ENCODE measurements around the gene CNIH2. TPM values are rescaled to one million over a fixed set of nuclear protein-coding genes. Genes with fewer than 3 reads are reported as not detected.
A peak's percentile ranks its signal among the peaks of the same experiment; 100 is the strongest.
"Not testable (repeated sequence)": the region's sequence is repeated elsewhere in the genome, so short reads cannot be mapped to it uniquely, and the experiment has no call there.

Gene CNIH2
- total RNA-seq, 1 donor from 2014 or later: 0.59 TPM

DNA sequence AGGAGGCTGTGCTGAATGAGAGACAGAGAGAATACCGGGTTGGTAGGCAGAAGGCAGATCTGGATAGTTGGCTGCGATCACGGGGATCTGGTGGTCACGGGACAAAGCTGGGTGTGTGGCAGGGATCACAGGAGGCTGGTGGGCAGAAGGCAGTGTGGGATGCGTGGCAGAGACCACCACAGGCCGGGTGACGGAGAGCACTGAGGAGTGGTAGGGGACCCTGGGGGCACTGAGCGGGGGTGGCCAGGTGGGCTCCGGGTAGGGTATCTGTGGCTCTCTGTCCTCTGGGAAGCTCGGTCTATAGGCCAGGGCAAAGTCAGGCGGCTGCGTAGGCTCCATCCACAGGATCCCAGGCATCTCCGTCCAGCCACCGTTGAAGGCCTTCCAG lies 37.5 kb downstream of the CNIH2 start:
- DNase-seq: no peak

DNA sequence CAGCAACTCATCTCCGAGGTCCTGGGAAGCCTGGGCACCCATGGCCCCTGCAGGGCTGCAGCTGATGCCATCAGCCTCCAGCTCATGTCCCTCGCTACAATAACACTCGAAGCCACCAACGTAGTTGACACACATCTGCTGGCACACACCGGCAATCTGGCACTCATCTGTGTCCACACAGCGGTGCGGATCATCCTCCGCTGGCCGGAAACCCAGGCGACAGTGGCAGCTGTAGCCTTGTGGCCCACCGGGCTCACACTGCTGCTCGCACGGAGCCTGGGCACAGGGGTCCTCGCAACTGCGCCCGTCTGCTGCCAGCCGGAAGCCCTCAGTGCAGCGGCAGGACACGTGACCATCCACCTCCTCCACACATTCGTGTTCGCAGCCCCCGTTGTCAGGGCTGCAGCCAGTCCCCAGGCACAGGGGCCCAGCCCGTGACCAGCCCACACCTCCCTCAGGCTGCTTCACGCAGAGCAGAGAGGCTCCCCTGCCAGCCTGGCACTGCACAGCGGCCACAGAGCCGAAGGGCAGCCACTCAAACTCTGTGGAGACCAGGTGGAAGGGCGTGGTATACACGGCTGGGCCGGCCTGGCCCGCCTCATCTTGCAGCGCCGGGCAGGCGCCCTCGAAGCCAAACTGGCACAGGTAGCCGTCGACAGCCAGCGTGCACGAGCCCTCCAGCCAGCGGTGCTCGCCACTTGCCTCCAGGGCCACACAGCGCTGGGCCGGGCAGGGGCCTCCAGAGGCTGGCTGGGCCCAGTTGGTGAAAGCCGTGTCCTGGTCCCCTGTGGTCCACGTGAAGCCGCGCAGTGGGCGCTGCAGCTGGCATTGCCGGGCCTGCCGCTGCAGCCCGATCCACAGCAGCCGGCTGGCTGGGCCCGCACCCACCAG lies 38.2 kb downstream of the CNIH2 start:
- no peak for DNase-seq

DNA sequence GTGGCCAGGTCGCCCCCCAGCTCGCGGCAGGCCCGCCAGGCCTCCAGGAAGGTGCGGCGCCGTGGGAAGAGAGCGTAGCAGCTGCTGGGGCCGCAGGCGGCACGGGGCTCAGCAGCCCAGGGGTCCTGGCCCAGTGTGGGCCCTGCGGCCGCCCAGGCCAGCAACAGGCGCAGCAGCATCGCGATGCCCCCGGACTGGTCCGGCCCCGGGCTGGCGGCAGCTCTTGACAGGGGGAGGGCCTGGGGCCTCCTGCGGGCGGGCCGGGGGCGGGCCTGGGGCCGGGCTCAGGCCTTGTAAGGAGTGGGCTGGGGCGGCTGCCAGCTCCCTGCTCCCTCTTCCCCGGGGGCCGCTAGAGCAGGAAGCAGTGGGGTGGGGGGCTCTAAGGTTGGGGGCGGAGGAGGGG lies 38.9 kb downstream of the CNIH2 start, which contains the start of gene CD248:
CD248 (minus strand) TSS at position 196 of the 403 bp plus-strand sequence; CDS start at position 179, 17 bp downstream.
- DNase-seq: peak; percentile 79

- peak; percentile 79 for DNase-seq
Observed at GRCh38 chr11:66317322-66317722, 39.3 kb downstream of the CNIH2 start.

DNA sequence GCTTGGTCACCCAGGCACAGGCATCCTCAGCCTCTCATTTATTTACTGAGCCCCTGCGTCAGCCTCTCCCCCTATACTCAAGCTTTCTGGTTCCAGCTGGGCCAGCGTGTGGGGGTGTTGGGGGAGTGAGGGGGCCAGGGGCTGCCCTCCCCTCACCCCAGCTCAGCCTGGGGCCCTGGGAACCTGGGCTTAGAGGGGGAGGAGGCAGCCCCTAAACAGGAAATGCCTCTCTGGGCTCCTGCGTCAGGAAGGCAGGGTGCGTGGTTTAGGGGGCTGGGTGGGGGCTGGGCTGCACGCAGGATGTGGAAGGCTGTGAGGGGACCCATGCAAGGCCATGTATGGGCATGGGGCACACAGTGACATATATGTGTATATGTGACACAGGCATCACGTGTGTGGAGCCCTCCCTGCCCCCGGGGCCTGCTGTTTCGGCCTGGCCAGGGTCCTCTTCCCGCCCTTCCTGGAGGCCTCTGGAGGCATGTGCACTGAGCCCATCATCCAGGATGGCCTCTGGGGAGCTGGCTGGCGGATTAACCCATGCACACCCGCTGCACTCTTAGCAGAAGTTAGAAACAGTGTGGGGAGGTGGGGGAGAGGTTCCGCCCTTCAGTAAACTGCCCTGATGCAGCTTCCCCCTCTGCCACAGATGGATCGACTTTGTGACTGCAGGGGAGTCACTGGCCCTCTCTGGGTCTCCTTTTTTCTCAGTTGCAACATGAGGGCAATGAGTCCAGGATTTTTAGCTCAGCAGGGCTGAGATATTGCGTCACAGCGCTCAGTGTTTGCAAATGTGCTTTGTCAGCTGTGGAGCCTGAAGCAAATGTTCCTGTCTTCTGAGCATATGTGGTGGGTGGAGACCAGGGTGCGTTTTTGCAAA lies 40.0 kb downstream of the CNIH2 start:
- peak; percentile 93 for DNase-seq

GRCh38 chr11:66318600-66318970 lies 40.6 kb downstream of the CNIH2 start:
- DNase-seq: no peak

GRCh38 chr11:66320289-66320688 lies 42.3 kb downstream of the CNIH2 start:
- DNase-seq: not testable (repeated sequence)

- DNase-seq: not testable (repeated sequence)
Observed at GRCh38 chr11:66320748-66321147, 42.8 kb downstream of the CNIH2 start.

DNA sequence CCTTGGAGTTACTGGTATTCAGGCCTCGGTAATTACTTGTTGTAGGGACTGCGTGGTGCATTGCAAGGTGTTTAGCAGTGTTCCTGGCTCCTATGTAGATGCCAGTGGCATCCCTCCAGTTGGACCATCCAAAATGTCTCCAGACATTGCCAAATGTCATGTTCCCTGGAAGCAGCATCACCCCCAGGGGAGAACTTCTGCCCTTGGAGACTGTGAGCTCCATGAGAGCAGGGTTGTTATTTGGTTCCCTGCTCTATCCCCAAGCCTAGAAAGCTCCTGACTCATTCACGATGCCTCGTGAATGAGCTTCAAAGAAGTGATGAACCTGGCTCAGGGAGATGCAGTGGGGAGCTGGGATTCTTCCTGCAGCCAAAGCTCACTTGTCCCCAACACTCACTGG lies 43.6 kb downstream of the CNIH2 start:
- no peak for DNase-seq

DNA sequence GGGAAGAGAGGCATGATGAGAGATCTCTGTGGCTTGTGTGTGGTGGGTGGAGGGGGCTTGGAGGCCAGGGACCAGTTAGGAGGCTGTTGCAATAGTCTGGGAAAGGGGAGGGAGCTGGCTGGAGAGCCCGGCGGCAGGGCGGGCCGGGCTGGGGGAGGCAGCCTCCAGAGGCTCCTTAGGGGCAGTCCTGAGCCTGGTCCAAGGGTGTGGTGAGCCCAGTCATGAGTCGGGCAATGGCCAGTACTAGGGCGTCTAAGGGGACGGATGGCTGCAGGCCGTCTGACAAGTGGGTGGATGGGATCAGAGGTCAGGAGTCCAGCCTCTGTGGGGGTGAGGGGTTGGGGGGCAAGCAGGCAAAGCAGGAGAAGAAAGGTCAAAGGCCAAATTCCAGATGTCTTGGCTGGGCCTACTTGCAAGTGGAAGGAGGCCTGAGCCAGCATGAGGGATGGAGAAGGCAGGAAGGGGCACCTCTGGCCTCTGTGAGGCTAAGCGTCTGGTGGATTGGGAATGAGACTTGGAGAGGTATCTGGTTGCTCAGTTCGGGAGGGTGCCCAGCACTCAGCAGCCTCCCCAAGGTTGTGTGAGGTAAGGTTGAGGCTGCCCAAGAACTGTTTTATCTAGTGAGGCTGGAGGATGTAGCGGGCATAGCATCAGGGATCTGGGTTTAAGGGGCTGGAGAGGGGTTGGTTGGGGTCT lies 44.9 kb downstream of the CNIH2 start:
- peak; percentile 20 for DNase-seq

GRCh38 chr11:66323684-66324083 lies 45.7 kb downstream of the CNIH2 start:
- DNase-seq: no peak

DNA sequence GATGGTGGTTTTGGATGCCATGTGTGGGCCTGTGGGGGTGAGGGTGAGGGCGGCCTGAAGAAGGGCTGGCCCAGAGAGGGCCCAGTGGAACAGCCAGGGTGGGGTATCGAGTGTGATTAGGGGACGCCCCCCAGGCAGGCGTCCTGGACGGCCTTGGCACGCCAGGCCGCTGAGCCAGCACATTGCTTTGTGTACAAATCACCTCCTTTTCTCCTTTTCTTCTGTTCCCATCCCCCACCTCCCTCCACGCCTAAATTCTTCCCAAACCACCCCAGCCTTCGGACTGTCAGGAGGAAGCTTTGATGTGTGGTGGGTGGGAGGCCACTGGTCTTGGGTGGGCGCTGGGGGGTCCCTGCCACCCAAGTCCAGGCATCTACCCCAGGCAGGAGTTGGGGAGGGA lies 46.7 kb downstream of the CNIH2 start:
- no peak for DNase-seq

GRCh38 chr11:66325263-66325671 lies 47.3 kb downstream of the CNIH2 start:
- no peak for DNase-seq

GRCh38 chr11:66326261-66327111 lies 48.5 kb downstream of the CNIH2 start:
- DNase-seq: peak; percentile 67

DNA sequence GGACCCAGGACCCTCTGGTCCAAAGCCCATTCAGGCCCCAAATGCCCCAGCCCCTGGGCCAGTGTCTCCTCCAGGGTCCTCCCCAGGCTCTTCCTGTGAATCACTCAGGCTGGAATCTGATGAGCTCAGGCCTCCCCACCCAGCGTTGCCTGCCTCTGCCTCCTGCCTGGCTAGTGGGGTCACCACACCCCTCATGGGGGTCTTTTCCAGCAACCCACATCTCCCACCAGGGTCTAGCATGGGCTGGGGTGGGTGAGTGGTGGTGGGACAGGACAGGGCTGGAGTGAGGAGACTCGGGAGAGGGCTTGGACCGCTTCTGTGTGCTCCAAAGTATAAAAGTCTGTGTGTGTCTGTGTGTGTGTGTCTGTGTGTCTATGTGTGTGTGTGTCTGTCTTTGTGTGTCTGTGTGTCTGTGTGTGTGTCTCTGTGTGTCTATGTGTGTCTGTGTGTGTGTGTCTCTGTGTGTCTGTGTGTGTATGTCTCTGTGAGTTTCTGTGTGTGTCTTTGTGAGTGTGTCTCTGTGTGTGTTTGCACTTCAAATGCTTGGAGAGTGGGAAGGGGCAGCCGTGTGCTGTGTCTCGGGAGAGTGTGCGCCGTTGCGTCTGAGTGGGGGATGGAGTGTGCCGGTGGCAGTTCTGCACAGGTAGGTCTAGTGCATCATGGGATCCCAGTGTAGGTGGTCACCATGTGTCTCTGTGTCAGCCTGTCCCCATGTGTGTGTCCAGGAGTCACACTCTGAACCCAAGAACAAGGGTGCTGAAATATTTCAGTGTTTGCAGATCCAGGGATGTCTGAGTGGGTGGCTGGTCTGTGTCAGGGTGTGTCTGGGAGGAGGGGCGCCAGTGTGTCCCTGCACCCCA lies 49.4 kb downstream of the CNIH2 start:
- DNase-seq: peak; percentile 26

DNA sequence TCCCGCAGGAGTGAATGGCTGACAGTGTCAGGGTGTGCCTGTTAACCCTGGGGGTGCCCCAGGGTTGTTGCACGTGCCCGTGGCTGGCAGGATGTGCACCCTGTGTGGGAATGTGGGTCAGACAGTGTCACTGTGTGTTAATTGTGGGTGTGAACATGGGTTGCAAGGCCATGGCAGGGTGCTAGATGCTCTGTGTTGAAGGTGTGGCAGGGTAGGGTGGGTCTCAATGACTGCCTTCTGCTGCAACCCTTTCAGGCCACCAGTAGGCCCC lies 50.0 kb downstream of the CNIH2 start:
- DNase-seq: no peak

DNA sequence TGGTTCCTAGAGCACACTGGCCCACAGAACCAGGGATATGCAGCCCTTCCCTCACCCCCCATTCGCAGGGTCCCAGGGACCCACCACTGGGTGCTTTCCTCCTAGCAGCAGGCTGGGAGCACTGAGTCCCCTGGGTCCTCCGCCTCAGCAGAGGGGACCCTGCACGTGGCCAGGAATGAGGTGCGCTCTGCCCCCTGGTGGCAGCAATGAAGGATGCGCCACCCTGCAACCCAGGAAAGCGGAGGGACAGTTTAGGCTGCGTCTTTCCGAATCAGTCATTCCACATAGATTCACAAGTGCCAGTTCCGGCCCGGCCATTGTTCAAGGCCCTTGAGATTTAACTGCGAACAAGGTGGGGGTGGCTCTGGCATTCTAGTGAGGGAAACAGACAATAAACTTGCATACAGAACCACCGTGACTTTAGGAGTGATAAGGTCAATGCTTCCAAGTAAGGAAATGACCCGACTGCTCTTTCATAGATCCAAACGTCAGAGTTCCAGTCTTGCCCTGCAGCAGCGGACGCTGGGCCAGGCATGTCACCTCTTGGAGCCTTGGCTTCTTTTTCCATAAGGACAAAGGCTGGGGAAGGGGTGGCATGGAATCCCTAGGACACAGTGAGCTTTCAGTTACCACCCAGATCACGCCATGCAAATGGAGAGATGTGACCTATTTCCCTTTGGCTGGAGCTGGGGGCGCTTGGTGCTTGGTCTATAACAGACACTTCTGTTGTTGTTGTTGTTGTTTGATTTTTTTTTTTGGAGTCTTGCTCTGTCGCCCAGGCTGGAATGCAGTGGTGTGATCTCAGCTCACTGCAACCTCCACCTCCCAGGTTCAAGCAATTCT lies 50.5 kb downstream of the CNIH2 start:
- peak; percentile 77 for DNase-seq

DNA sequence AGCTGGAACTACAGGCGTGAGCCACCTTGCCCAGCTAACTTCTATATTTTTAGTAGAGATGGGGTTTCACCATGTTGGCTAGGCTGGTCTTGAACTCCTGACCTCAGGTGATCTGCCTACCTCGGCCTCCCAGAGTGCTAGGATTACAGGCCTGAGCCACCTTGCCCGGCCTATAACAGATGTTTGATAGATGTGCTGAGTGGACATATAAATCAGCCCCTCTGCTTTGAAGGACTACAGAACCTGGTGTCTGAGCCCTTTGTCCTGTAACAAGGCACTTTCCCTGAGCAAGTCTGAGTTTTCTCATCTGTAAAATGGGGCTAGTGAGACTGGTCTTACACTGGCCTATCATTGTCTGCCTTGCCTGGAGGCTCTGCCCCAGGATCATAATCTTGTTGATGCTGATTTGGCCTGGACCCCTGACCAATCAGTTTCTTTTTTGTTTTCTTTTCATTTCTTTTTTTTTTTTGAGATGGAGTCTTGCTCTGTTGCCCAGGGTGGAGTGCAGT lies 51.2 kb downstream of the CNIH2 start:
- no peak for DNase-seq

DNA sequence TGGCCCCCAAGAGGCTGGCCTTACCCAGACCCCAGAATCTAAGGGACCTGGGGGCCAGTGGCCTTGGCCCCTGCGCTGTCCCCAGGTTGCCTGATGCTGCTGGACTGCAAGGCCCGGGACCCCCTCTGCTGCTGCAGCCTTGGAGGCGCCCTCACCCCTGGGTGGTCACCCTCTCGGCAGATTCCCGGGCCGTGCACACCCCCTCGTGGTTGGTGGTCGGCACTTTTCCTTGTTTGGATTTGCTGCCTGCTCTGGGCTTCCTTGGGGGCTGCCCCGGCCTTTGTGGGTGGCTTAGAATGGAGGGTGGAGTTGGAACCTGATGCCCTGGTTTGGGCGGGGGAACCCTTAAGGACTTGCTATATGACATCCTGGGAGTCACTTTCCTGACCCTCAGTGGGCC lies 53.0 kb downstream of the CNIH2 start:
- no peak for DNase-seq

Measured in skin of body (tissue), 2 donors.